ENCODE measurements around the gene CCNJ.

Gene CCNJ

GRCh38 chr10:96097865-96098264, 54.5 kb downstream of the CCNJ start:
- Mint-ChIP-seq H3K36me3 (ENCODE audit: low read depth) (no peaks in the 10 kb centered on the region), H3K4me1 (no peaks in the 10 kb centered on the region), H3K4me3 (no peak overlapping the region), H3K9me3 (no peaks in the 10 kb centered on the region), H3K27me3 (ENCODE audit: low read depth, poor library complexity) (peaks cover 14% of the 10 kb centered on the region), H3K27ac (no peak overlapping the region)
- TF ChIP-seq CTCF (IDR thresholded peaks at IDR 0.05), result no peak
- DNase-seq, result no peak

GRCh38 chr10:96107623-96108038, 64.2 kb downstream of the CCNJ start:
- Mint-ChIP-seq H3K4me1 (no peaks in the 10 kb centered on the region), H3K4me3 (no peak overlapping the region), H3K27me3 (ENCODE audit: low read depth, poor library complexity) (peaks cover 11% of the 10 kb centered on the region), H3K9me3 (peaks cover 23% of the 10 kb centered on the region), H3K27ac (no peak overlapping the region), H3K36me3 (ENCODE audit: low read depth) (no peaks in the 10 kb centered on the region)
- TF ChIP-seq CTCF (IDR thresholded peaks at IDR 0.05), result no peak
- DNase-seq, result no peak
